ENCODE data around the gene GAPDHS.

GAPDHS gene

DNA sequence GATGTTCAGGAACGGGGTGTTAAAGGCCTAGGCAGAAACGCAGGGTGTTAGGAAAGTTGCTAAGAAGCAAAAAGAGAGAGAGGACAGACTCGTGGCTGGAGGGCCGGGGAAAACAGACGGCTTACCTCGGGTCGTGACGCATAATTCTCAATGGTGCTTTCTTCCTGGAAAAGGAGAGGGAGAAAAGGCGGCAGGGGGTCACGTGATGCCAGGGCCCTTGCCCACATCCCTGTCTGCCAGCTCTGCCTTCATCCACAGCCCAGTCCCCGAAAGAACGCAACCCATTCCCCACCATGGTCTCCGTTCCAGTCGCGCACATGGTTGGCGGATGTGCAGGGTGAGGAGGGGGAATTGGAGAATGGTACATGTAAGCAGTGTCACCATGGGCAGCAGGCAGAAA, 44.6 kb upstream of the GAPDHS start:
- Histone ChIP-seq H3K4me2 (ENCODE audit: low read length) (no peak overlapping the region), H3K4me3 (ENCODE audit: low read length) (no peak overlapping the region), H3K9ac (ENCODE audit: low read length) (no peak overlapping the region), H3K9me3 (ENCODE audit: insufficient read depth, low read length) (no peaks in the 10 kb centered on the region), H3K79me2 (ENCODE audit: low read length) (no peaks in the 10 kb centered on the region), H3K36me3 (replicated peaks; ENCODE audit: low read depth, low read length) (no peaks in the 10 kb centered on the region), H3K4me1 (ENCODE audit: low read length) (peaks cover 12% of the 10 kb centered on the region), H4K20me1 (ENCODE audit: insufficient read depth, low read length) (no peaks in the 10 kb centered on the region), H3K27ac (ENCODE audit: low read length) (no peak overlapping the region), H2AFZ (ENCODE audit: low read depth, low read length) (no peak overlapping the region), H3K27me3 (ENCODE audit: low read depth, low read length) (peaks cover 69% of the 10 kb centered on the region)
- no peak for TF ChIP-seq CTCF (IDR thresholded peaks at IDR 0.05; ENCODE audit: low read depth, low read length)
- TF ChIP-seq EZH2phosphoT487 (IDR thresholded peaks at IDR 0.05; ENCODE audit: low read depth) = no peak

- Histone ChIP-seq H3K9ac (ENCODE audit: low read length) (no peak within 1 kb of the TSS), H3K9me3 (ENCODE audit: insufficient read depth, low read length) (no peaks in the 10 kb centered on the region), H3K27me3 (ENCODE audit: low read depth, low read length) (peaks cover 69% of the 10 kb centered on the region), H3K27ac (ENCODE audit: low read length) (no peak within 1 kb of the TSS), H4K20me1 (ENCODE audit: insufficient read depth, low read length) (no peaks in the 10 kb centered on the region), H3K36me3 (replicated peaks; ENCODE audit: low read depth, low read length) (no peaks in the 10 kb centered on the region), H3K4me2 (ENCODE audit: low read length) (no peak within 1 kb of the TSS), H2AFZ (ENCODE audit: low read depth, low read length) (no peak within 1 kb of the TSS), H3K4me1 (ENCODE audit: low read length) (peaks cover 5% of the 10 kb centered on the region; the same call in 1 of the 2 replicates), H3K4me3 (ENCODE audit: low read length) (no peak within 1 kb of the TSS), H3K79me2 (ENCODE audit: low read length) (no peaks in the 10 kb centered on the region)
- no peak for TF ChIP-seq EZH2phosphoT487 (IDR thresholded peaks at IDR 0.05; ENCODE audit: low read depth)
- no peak for TF ChIP-seq CTCF (IDR thresholded peaks at IDR 0.05; ENCODE audit: low read depth, low read length)
These were observed 42.9 kb upstream of the GAPDHS start, which contains the start of gene KRTDAP for GRCh38 chr19:35490364-35490763. Gene KRTDAP (minus strand): TSS chr19:35490464. CDS start chr19:35490442, 22 bp downstream.

- H3K27ac ChIP-seq (ENCODE audit: low read length) = no peak overlapping the region
- H3K79me2 ChIP-seq (ENCODE audit: low read length) = no peaks in the 10 kb centered on the region
- H3K9ac ChIP-seq (ENCODE audit: low read length) = no peak overlapping the region
- peaks cover 5% of the 10 kb centered on the region; the same call in 1 of the 2 replicates for H3K4me1 ChIP-seq (ENCODE audit: low read length)
- H3K9me3 ChIP-seq (ENCODE audit: insufficient read depth, low read length) = no peaks in the 10 kb centered on the region
- no peak for TF ChIP-seq CTCF (IDR thresholded peaks at IDR 0.05; ENCODE audit: low read depth, low read length)
- no peak for TF ChIP-seq EZH2phosphoT487 (IDR thresholded peaks at IDR 0.05; ENCODE audit: low read depth)
- H4K20me1 ChIP-seq (ENCODE audit: insufficient read depth, low read length) = no peaks in the 10 kb centered on the region
- no peaks in the 10 kb centered on the region for H3K36me3 ChIP-seq (replicated peaks; ENCODE audit: low read depth, low read length)
- H3K4me3 ChIP-seq (ENCODE audit: low read length) = no peak overlapping the region
- no peak overlapping the region for H2AFZ ChIP-seq (ENCODE audit: low read depth, low read length)
- H3K27me3 ChIP-seq (ENCODE audit: low read depth, low read length) = peaks cover 57% of the 10 kb centered on the region
- H3K4me2 ChIP-seq (ENCODE audit: low read length) = no peak overlapping the region
These were observed 41.4 kb upstream of the GAPDHS start for GRCh38 chr19:35491836-35492360.

GRCh38 chr19:35493971-35494370, 39.3 kb upstream of the GAPDHS start:
- Histone ChIP-seq H3K27ac (ENCODE audit: low read length) (no peak overlapping the region), H3K4me1 (ENCODE audit: low read length) (peaks cover 5% of the 10 kb centered on the region; the same call in 1 of the 2 replicates), H4K20me1 (ENCODE audit: insufficient read depth, low read length) (no peaks in the 10 kb centered on the region), H3K36me3 (replicated peaks; ENCODE audit: low read depth, low read length) (no peaks in the 10 kb centered on the region), H3K4me2 (ENCODE audit: low read length) (no peak overlapping the region), H3K27me3 (ENCODE audit: low read depth, low read length) (peaks cover 53% of the 10 kb centered on the region), H3K79me2 (ENCODE audit: low read length) (no peaks in the 10 kb centered on the region), H3K4me3 (ENCODE audit: low read length) (no peak overlapping the region), H3K9ac (ENCODE audit: low read length) (no peak overlapping the region), H2AFZ (ENCODE audit: low read depth, low read length) (no peak overlapping the region), H3K9me3 (ENCODE audit: insufficient read depth, low read length) (no peaks in the 10 kb centered on the region)
- TF ChIP-seq CTCF (IDR thresholded peaks at IDR 0.05; ENCODE audit: low read depth, low read length) = no peak
- no peak for TF ChIP-seq EZH2phosphoT487 (IDR thresholded peaks at IDR 0.05; ENCODE audit: low read depth)
